Activated CD4-positive, alpha-beta T cell treated with anti-CD3 and anti-CD28 coated beads, Interleukin-10, Interleukin-2, amounts not matched to agents 100 ng/mL and 50 ng/mL, durations not matched to agents 16 hours and 8 hours (primary cell): ENCODE results near the gene ROCK2.

Source experiments
- DNase-seq: peaks from one replicate; pipeline ENCODE4 v3.0.0-alpha.2; 2020

ROCK2 gene

GRCh38 chr2:11366326-11366741 lies 21.9 kb upstream of the ROCK2 start:
- DNase-seq: no peak

- no peak for DNase-seq
Measured at GRCh38 chr2:11365096-11365879, 20.9 kb upstream of the ROCK2 start.

GRCh38 chr2:11364565-11364887 lies 20.1 kb upstream of the ROCK2 start:
- no peak for DNase-seq

GRCh38 chr2:11363868-11364564 lies 19.6 kb upstream of the ROCK2 start:
- no peak for DNase-seq

GRCh38 chr2:11359865-11360264 lies 15.4 kb upstream of the ROCK2 start:
- no peak for DNase-seq

GRCh38 chr2:11357428-11357972 lies 13.1 kb upstream of the ROCK2 start:
- DNase-seq: no peak

- no peak for DNase-seq
Measured at GRCh38 chr2:11356764-11357163, 12.3 kb upstream of the ROCK2 start.

- DNase-seq: no peak
Measured at GRCh38 chr2:11355194-11356053, 11.0 kb upstream of the ROCK2 start.

- no peak for DNase-seq
Measured at GRCh38 chr2:11354363-11355154, 10.1 kb upstream of the ROCK2 start.

- DNase-seq: no peak
Measured at GRCh38 chr2:11352781-11353537, 8.5 kb upstream of the ROCK2 start.

GRCh38 chr2:11348209-11348749 lies 3.8 kb upstream of the ROCK2 start:
- DNase-seq: no peak

- DNase-seq: no peak
Measured at GRCh38 chr2:11347403-11347959, 3.0 kb upstream of the ROCK2 start.

- no peak for DNase-seq
Measured at GRCh38 chr2:11346023-11346482, 1.6 kb upstream of the ROCK2 start.

GRCh38 chr2:11344956-11345677 lies 681 bp upstream of the ROCK2 start:
- DNase-seq: no peak

GRCh38 chr2:11343650-11344341 lies 640 bp downstream of the ROCK2 start:
- DNase-seq: peak; percentile 42

- no peak for DNase-seq
Measured at GRCh38 chr2:11343368-11343649, 1.1 kb downstream of the ROCK2 start.

- peak; percentile 30 for DNase-seq
Measured at GRCh38 chr2:11342551-11343367, 1.7 kb downstream of the ROCK2 start.

GRCh38 chr2:11340717-11341116 lies 3.7 kb downstream of the ROCK2 start:
- DNase-seq: no peak

GRCh38 chr2:11339508-11340083 lies 4.8 kb downstream of the ROCK2 start:
- DNase-seq: no peak
